Type B pancreatic cell (in vitro differentiated cells): ENCODE measurements around the gene NUAK1. TPM values are rescaled to one million over a fixed set of nuclear protein-coding genes. Genes with fewer than 3 reads are reported as not detected.

ENCODE experiments used
- DNase-seq: peaks from one replicate; pipeline ENCODE4 v3.0.0; 2021; ENCODE audit warnings: mixed read lengths; ENCODE audit not compliant: unreplicated experiment; ENCODE audit errors: extremely low spot score
- H3K27ac Mint-ChIP-seq: 2 replicates; pipeline ENCODE4 v1.8.0; 2021; ENCODE audit warnings: mild to moderate bottlenecking, mixed read lengths
- H3K27me3 Mint-ChIP-seq: 2 replicates; pipeline ENCODE4 v1.8.0; 2021; ENCODE audit warnings: mixed read lengths
- H3K36me3 Mint-ChIP-seq: 2 replicates; pipeline ENCODE4 v1.8.0; 2021; ENCODE audit warnings: mixed read lengths
- H3K4me1 Mint-ChIP-seq: one replicate; pipeline ENCODE4 v1.8.0; 2021; ENCODE audit warnings: mixed read lengths; ENCODE audit not compliant: unreplicated experiment
- H3K4me3 Mint-ChIP-seq: 2 replicates; pipeline ENCODE4 v1.8.0; 2021; ENCODE audit warnings: mild to moderate bottlenecking, mixed read lengths
- H3K9me3 Mint-ChIP-seq: 2 replicates; pipeline ENCODE4 v1.8.0; 2021; ENCODE audit warnings: mixed read lengths
- total RNA-seq: library from RNA; stranded (reverse); gene quantifications from 2 replicates; pipeline ENCODE4 v1.2.1, GENCODE V29; 2021; ENCODE audit warnings: low replicate concordance
- TF ChIP-seq, protein P1 (sequence below): fragments of 200-600 bp; sonication (generic); conservative IDR thresholded peaks from 2 replicates; pipeline ENCODE4 v1.5.0; 2021; ENCODE audit warnings: antibody characterized with exemption, mild to moderate bottlenecking

The NUAK1 gene
- total RNA-seq, 1 donor from 2014 or later: 8.1 TPM

DNA sequence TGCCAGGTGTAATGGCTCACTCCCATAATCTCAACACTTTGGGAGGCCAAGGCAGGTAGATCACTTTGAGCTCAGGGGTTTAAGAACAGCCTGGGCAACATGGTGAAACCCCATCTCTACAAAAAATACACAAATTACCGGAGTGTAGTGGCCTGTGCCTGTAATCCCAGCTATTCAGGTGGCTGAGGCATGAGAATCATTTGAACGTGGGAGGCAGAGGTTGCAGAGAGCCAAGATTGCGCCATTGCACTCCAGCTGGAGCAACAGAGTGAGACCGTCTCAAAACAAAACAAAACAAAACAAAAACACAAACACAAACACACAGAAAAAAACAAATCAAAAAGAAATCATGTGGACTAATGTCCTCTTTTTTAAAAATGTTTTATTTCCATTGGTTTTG is 104.4 kb downstream of the NUAK1 start:
- H3K27ac Mint-ChIP-seq: no peak overlapping the region
- peaks cover 5% of the 10 kb centered on the region for H3K4me1 Mint-ChIP-seq
- no peaks in the 10 kb centered on the region for H3K9me3 Mint-ChIP-seq
- DNase-seq: no peak
- TF ChIP-seq, protein P1, sequence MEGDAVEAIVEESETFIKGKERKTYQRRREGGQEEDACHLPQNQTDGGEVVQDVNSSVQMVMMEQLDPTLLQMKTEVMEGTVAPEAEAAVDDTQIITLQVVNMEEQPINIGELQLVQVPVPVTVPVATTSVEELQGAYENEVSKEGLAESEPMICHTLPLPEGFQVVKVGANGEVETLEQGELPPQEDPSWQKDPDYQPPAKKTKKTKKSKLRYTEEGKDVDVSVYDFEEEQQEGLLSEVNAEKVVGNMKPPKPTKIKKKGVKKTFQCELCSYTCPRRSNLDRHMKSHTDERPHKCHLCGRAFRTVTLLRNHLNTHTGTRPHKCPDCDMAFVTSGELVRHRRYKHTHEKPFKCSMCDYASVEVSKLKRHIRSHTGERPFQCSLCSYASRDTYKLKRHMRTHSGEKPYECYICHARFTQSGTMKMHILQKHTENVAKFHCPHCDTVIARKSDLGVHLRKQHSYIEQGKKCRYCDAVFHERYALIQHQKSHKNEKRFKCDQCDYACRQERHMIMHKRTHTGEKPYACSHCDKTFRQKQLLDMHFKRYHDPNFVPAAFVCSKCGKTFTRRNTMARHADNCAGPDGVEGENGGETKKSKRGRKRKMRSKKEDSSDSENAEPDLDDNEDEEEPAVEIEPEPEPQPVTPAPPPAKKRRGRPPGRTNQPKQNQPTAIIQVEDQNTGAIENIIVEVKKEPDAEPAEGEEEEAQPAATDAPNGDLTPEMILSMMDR: no peak
- peaks cover 13% of the 10 kb centered on the region for H3K27me3 Mint-ChIP-seq
- no peak overlapping the region for H3K4me3 Mint-ChIP-seq
- H3K36me3 Mint-ChIP-seq: no peaks in the 10 kb centered on the region

- H3K9me3 Mint-ChIP-seq: no peaks in the 10 kb centered on the region
- peaks cover 4% of the 10 kb centered on the region for H3K4me1 Mint-ChIP-seq
- no peak overlapping the region for H3K4me3 Mint-ChIP-seq
- H3K36me3 Mint-ChIP-seq: no peaks in the 10 kb centered on the region
- DNase-seq: no peak
- H3K27me3 Mint-ChIP-seq: peaks cover 13% of the 10 kb centered on the region
- H3K27ac Mint-ChIP-seq: no peak overlapping the region
- TF ChIP-seq, protein P1: no peak
Measured at GRCh38 chr12:106033161-106033675, 105.5 kb downstream of the NUAK1 start.

DNA sequence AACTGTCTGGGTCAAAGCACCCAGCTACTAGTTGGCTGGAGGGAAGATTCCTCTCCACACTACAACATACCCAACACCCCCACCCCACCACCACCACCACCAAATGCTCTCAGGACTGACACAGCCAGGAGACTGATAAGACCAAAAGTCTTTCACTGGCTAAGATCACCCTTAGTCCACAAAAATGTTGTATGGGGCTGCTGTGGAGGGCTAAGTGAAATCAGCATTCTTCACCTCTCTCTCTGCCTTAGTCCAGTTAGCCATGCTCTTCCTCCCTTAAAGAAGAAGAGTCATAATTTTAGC is 106.2 kb downstream of the NUAK1 start:
- TF ChIP-seq, protein P1: no peak
- H3K4me1 Mint-ChIP-seq: no peaks in the 10 kb centered on the region
- H3K27ac Mint-ChIP-seq: no peak overlapping the region
- H3K4me3 Mint-ChIP-seq: no peak overlapping the region
- H3K36me3 Mint-ChIP-seq: no peaks in the 10 kb centered on the region
- no peak for DNase-seq
- H3K27me3 Mint-ChIP-seq: peaks cover 13% of the 10 kb centered on the region
- no peaks in the 10 kb centered on the region for H3K9me3 Mint-ChIP-seq

- no peak overlapping the region for H3K27ac Mint-ChIP-seq
- no peaks in the 10 kb centered on the region for H3K36me3 Mint-ChIP-seq
- H3K27me3 Mint-ChIP-seq: peaks cover 14% of the 10 kb centered on the region
- no peak for DNase-seq
- no peaks in the 10 kb centered on the region for H3K4me1 Mint-ChIP-seq
- TF ChIP-seq, protein P1: no peak
- no peak overlapping the region for H3K4me3 Mint-ChIP-seq
- H3K9me3 Mint-ChIP-seq: no peaks in the 10 kb centered on the region
Measured at GRCh38 chr12:106031761-106032622, 106.8 kb downstream of the NUAK1 start.

- DNase-seq: no peak
- no peak overlapping the region for H3K27ac Mint-ChIP-seq
- TF ChIP-seq, protein P1: no peak
- no peaks in the 10 kb centered on the region for H3K9me3 Mint-ChIP-seq
- H3K4me1 Mint-ChIP-seq: no peaks in the 10 kb centered on the region
- H3K4me3 Mint-ChIP-seq: no peak overlapping the region
- H3K36me3 Mint-ChIP-seq: no peaks in the 10 kb centered on the region
- H3K27me3 Mint-ChIP-seq: peaks cover 13% of the 10 kb centered on the region
Measured at GRCh38 chr12:106030210-106031071, 108.3 kb downstream of the NUAK1 start.
